Chondrocyte (in vitro differentiated cells): ENCODE data around the gene TKT. TPM values are rescaled to one million over a fixed set of nuclear protein-coding genes. Genes with fewer than 3 reads are reported as not detected.

ENCODE experiments used
- DNase-seq: peaks from one replicate; pipeline ENCODE4 v3.0.0; 2021; ENCODE audit warnings: mixed read lengths, low spot score
- H3K27ac Mint-ChIP-seq: one replicate; pipeline ENCODE4 v1.8.0; 2021; ENCODE audit warnings: mild to moderate bottlenecking, moderate library complexity, mixed read lengths; ENCODE audit not compliant: unreplicated experiment
- H3K27me3 Mint-ChIP-seq: 2 replicates; pipeline ENCODE4 v1.8.0; 2021; ENCODE audit warnings: low read depth, mixed read lengths
- H3K36me3 Mint-ChIP-seq: 2 replicates; pipeline ENCODE4 v1.8.0; 2021; ENCODE audit warnings: low read depth, mixed read lengths
- H3K4me1 Mint-ChIP-seq: 2 replicates; pipeline ENCODE4 v1.8.0; 2021; ENCODE audit warnings: low read depth, mild to moderate bottlenecking, mixed read lengths
- H3K4me3 Mint-ChIP-seq: one replicate; pipeline ENCODE4 v1.8.0; 2021; ENCODE audit warnings: mild to moderate bottlenecking, moderate library complexity, mixed read lengths; ENCODE audit not compliant: unreplicated experiment
- H3K9me3 Mint-ChIP-seq: 2 replicates; pipeline ENCODE4 v1.8.0; 2021; ENCODE audit warnings: low read depth, mixed read lengths
- CTCF ChIP-seq: fragments of 200-600 bp; sonication (generic); IDR thresholded peaks from 2 replicates; pipeline ENCODE4 v1.5.0; 2021; ENCODE audit warnings: antibody characterized with exemption, mild to moderate bottlenecking, moderate library complexity
- total RNA-seq: library from RNA; stranded (reverse); gene quantifications from 3 replicates; pipeline ENCODE4 v1.2.1, GENCODE V29; 2021

The TKT gene
- total RNA-seq, 1 donor from 2014 or later, result 165 TPM

- no peak overlapping the region for H3K4me3 Mint-ChIP-seq
- no peaks in the 10 kb centered on the region for H3K27me3 Mint-ChIP-seq
- no peaks in the 10 kb centered on the region for H3K9me3 Mint-ChIP-seq
- TF ChIP-seq CTCF, result no peak
- peaks cover 9% of the 10 kb centered on the region for H3K4me1 Mint-ChIP-seq
- peak overlapping the region; percentile 27 for H3K27ac Mint-ChIP-seq
- peak; percentile 86 for DNase-seq
- H3K36me3 Mint-ChIP-seq, result peaks cover 20% of the 10 kb centered on the region
These were observed 71.1 kb downstream of the TKT start for GRCh38 chr3:53184701-53185100.

GRCh38 chr3:53183514-53183913 is 72.3 kb downstream of the TKT start:
- no peak for TF ChIP-seq CTCF
- Mint-ChIP-seq H3K4me3 (no peak overlapping the region), H3K36me3 (peaks cover 28% of the 10 kb centered on the region), H3K27me3 (no peaks in the 10 kb centered on the region), H3K27ac (no peak overlapping the region), H3K9me3 (no peaks in the 10 kb centered on the region), H3K4me1 (peaks cover 9% of the 10 kb centered on the region)
- peak; percentile 84 for DNase-seq

- peaks cover 9% of the 10 kb centered on the region for H3K4me1 Mint-ChIP-seq
- H3K27ac Mint-ChIP-seq, result no peak overlapping the region
- no peak overlapping the region for H3K4me3 Mint-ChIP-seq
- H3K27me3 Mint-ChIP-seq, result no peaks in the 10 kb centered on the region
- DNase-seq, result no peak
- TF ChIP-seq CTCF, result no peak
- H3K9me3 Mint-ChIP-seq, result no peaks in the 10 kb centered on the region
- H3K36me3 Mint-ChIP-seq, result peaks cover 28% of the 10 kb centered on the region
These were observed 73.0 kb downstream of the TKT start for GRCh38 chr3:53182764-53183355.

- no peaks in the 10 kb centered on the region for H3K27me3 Mint-ChIP-seq
- no peaks in the 10 kb centered on the region for H3K9me3 Mint-ChIP-seq
- no peak overlapping the region for H3K27ac Mint-ChIP-seq
- H3K4me1 Mint-ChIP-seq, result no peaks in the 10 kb centered on the region
- peaks cover 22% of the 10 kb centered on the region for H3K36me3 Mint-ChIP-seq
- TF ChIP-seq CTCF, result no peak
- no peak overlapping the region for H3K4me3 Mint-ChIP-seq
- no peak for DNase-seq
These were observed 74.3 kb downstream of the TKT start for GRCh38 chr3:53181528-53181927.

GRCh38 chr3:53181024-53181371 is 74.8 kb downstream of the TKT start:
- H3K36me3 Mint-ChIP-seq, result peaks cover 20% of the 10 kb centered on the region
- H3K4me1 Mint-ChIP-seq, result no peaks in the 10 kb centered on the region
- no peak for DNase-seq
- H3K9me3 Mint-ChIP-seq, result no peaks in the 10 kb centered on the region
- no peak overlapping the region for H3K4me3 Mint-ChIP-seq
- TF ChIP-seq CTCF, result no peak
- H3K27me3 Mint-ChIP-seq, result no peaks in the 10 kb centered on the region
- H3K27ac Mint-ChIP-seq, result no peak overlapping the region
